ENCODE measurements around the gene POLL. TPM values are rescaled to one million over a fixed set of nuclear protein-coding genes. Genes with fewer than 3 reads are reported as not detected.

POLL gene
- polyA plus RNA-seq, 4 donors: 25.1 to 43.3 (median 33.3) TPM

DNA sequence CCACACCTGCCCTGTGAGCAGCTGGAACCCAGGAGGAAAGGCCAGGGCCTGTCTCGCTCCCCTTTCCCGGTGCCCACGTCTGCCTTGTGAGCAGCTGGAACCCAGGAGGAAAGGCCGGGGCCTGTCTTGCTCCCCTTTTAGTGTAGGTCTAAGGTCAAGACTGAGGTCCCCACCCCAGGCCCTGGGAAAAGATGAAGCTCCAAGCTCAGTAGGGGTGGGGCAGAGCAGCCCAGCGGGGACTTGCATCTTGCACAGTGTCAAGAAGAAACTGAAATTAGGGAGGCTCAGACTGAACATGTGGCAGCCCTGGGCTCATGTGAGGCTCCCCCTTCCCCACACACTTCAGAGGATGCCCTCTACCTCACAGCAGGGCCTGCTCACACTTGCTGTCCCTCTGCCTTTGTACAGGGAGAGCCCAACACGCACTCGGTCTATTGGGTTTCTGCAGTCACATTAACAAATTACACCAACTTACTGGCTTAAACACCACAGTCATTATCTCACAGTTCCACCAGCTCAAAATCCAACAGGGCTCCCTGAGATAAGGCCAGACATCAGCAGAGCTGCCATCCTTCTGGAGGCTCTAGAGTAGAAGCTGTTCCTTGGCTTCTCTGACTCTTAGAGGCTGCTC is 12.4 kb downstream of the POLL start:
- no peak for DNase-seq (ENCODE audit: low read depth in 4 of 4, low spot score in 3 of 4)

DNA sequence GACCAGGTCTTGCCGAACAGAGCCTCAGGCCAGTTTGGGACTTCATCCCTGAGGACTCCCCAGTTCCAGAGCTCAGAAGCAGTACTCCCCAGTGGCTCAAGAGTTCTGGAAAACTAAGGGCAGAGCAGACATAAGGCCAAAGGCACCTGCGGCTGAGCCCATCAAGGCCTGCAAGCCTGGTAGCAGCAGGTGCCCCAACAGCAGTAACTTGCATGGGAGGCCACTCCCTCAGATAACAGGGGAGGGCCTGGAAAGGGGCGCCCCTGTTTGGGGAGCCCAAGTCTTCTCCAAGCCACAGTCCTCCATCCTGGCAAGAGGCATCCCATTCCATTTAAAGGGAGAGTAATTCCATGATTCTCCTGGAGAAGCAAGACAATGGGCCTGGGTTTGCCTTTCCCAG is 13.0 kb downstream of the POLL start:
- DNase-seq (ENCODE audit: low read depth in 4 of 4, low spot score in 3 of 4): no peak

DNA sequence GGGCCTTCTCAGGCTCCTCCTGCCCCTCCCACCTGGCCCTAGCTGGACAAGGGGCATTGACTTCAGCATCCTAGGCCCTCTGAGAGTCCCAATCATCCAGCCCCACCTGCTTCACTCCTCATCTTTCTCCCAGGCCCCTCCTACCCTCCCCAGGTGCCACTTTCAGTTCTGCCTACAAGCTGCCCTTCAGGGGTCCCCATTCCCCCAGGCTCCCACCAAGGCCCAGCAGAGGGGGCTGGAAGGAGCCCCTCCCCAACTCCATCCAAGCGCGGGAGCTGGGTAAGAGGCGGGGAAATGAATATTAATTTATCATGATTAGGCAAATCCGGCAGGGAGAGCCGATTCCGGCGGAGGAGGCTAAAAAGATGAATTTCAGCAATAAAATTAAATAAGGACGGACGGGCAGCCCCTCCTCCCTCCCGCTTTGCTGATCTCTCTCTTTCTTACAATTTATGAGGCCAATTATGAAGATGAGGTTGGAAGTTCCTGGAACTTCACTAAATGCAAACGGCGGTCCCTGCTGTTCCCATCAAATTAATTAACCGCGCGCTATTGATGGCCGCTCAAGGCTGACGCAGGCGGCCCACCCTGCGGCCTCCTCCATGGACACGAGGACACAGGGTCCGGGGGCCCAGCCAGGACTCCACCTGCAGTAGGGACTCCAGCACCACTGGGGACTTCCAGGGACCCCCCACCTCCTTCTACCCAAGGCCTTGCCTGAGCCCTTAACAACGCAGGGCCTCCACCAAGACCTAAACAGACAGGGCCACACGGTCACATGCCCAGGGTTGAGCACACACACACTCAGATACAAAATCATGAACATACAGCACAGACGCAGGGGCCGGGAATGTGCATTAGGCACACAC is 13.9 kb downstream of the POLL start:
- no peak for DNase-seq (ENCODE audit: low read depth in 4 of 4, low spot score in 3 of 4)

DNA sequence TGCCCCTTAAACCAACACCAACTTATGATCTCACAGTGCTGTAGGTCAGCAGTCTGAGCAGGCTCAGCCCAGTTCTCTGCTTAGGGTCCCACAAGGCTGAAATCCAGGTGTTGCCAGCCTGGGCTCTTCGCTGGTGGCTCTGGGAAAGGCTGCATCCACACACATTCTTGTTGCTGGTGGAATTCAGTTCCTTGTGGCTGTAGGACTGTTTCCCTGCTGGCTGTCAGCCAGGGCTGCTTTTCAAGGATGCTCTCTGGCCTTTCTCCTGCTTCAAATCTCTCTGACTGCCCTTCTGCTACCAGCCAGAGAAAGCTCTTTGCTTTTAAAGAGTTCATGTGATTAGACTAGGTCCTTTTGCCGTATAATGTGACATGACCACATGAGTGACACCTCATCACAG is 15.3 kb downstream of the POLL start:
- no peak for DNase-seq (ENCODE audit: low read depth in 4 of 4, low spot score in 3 of 4)

DNA sequence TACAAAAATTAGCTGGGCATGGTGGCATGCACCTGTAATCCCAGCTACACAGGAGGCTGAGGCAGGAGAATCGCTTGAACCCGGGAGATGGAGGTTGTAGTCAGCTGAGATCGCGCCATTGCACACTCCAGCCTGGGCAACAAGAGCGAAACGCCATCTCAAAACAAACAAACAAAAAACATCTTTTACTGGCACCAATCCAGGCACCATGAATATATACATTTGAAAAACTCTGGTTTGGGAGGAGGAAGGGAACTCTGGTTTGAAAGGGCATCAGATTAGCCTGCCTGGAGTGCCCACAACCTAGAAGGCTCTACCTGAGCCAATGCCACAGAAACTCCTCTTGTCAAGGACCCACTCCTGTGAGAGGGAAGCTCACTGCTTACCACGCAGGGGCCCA is 15.9 kb downstream of the POLL start:
- no peak for DNase-seq (ENCODE audit: low read depth in 4 of 4, low spot score in 3 of 4)

DNA sequence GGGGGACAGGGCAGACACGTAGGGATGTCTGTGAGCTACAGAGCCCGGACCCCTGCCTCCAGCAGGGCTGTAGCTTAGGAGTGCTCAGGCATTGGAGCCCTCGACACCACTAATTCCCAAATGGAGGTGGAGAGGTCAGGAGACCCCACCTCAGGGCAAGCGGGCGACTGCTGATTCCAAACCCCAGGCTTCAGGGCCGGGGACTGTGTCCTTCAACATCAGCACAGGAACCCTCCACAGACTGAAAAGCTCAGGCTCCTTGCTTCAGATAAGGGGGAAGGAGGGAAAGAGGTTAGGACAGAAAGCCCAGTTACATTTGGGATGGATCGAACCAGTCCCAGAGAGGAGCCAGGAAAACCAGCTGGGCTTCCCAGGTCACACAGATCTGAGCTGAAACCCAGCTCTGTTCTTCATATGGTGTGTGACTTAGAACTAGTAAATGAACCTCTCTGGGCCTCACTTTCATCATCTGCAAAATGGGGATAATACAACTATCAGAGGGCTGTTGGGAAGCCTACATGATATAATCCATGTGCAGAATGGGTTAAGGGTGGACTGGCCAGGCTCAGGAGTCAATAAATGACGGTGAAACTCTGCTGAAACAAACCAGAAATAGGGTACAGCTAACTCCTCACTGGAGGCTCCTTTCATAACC is 16.7 kb downstream of the POLL start:
- no peak for DNase-seq (ENCODE audit: low read depth in 4 of 4, low spot score in 3 of 4)

DNA sequence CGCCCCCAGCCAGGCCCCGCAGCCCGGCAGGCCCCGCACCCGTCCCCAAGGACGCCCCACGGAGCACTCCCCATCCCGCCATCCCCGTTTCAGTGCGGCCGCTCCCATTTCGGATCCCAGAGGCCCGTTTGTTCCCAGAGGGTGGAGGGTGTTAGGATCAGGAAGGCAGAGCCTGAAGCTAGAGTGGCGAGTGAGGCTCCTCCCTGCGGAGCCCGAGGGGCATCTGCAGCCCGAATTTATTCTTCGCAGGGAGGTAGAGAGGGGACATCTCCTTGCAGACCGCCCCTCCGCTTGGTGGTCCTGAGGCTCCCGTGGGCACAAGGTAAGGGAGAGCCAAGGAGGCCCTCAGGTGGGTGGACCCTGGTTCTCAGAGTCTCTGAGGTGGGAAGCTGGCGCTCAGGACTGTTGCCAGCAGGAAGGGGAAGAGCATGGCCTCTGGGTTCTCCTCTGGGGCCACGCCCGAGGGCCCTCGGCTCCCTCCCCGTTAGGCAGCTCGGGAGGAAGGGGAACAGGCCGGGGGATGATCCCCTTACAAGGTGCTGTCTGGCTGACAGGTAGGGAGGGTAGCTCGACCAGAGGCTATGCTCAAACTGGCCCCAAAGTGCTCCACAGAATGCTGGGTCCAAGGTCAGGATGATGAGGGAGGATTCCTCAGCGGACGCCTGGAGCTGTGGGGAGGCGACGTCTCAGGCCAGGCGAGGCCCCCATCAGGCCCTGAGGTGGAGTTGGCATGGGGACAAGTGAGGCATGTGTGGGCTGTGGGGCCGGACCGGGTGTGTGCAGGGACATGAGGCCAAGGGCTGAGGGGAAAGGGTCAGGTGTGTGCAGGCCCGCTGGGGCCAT is 17.4 kb downstream of the POLL start:
- DNase-seq (ENCODE audit: low read depth in 4 of 4, low spot score in 3 of 4): no peak

DNA sequence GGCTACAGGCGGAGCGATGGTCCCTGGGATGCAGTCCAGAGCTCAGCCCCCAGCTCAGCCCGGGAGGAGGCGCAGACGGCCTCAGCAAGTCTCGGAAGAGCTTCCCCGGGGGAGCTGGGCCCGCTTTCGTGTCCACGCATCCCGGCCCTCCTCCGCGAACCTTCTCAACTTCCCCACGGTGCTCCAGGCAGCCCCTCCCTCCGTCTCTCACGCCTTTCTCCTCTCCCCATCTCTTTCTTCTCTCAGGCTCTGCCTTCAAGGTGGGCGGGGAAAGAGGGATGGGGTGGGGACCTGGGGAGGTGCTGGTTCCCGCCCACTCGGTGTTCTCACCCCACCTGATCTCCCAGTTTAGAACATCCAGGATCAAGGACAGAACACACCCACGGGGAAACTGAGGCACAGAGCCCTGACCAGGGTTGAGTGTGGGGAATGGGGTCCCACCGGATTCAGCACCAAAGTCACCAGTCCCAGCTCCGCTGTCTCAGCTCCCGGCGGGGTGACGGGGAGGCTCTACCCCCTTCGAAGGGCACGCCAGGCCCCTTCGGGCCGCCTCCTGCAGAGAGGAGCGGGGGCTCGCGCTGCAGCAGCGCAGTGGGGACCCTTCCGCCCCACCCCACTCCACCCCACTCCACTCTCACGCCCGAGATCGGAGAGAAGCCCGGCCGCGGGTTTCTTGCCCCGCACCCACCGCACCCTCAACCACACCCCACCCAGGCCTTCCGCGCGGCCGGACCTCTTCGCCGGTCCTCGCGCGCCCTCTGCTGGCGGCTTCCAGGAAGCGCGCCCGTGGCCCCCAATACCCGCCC is 18.2 kb downstream of the POLL start:
- no peak for DNase-seq (ENCODE audit: low read depth in 4 of 4, low spot score in 3 of 4)

DNA sequence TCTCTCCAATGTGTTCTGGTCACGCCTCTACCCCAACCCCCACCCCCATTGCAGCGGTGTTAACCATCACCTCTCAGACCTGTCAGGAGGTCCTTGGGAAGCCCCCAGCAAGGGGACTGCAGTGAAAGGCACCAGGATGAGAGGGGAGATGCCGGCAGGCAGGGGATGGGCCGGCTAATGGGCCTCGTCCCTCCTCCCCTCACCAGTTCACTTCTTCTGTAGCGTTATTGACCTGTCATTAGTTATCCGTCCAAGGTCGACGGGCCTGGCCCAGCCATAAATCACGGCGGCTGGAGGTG is 18.8 kb downstream of the POLL start:
- no peak for DNase-seq (ENCODE audit: low read depth in 4 of 4, low spot score in 3 of 4)

DNA sequence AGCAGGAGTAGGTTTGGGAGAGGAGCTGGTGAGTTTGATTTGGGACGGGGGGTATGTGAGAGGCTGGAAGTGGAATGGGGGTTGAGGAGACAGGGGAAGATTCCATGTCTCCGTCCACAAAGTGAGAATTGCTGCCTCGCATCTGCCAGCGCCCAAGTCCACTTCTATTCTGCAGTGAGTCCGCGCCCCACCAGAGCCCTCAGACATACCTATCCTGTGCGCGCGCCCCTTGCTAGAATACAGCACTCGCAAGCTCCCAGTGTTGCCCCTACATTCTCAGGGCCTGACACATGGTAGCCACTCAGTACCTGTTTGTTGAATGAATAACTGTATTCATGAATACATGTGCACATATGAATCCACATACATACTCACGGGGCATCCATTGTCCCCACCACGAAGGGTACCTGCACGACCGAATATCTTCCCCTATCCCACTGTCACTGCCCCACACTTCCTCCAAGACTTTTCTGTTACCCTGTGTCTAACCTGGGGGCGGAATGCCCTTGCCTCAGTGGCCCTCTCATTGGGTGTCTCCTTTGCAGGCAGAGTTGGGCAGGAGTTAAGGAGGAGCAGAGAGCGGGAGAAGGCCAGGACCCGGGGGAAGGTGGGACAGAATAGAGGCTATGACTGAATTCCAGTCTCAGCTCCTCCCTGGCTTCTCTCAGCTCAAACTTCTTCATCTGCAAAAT is 19.9 kb downstream of the POLL start:
- DNase-seq (ENCODE audit: low read depth in 4 of 4, low spot score in 3 of 4): no peak

DNA sequence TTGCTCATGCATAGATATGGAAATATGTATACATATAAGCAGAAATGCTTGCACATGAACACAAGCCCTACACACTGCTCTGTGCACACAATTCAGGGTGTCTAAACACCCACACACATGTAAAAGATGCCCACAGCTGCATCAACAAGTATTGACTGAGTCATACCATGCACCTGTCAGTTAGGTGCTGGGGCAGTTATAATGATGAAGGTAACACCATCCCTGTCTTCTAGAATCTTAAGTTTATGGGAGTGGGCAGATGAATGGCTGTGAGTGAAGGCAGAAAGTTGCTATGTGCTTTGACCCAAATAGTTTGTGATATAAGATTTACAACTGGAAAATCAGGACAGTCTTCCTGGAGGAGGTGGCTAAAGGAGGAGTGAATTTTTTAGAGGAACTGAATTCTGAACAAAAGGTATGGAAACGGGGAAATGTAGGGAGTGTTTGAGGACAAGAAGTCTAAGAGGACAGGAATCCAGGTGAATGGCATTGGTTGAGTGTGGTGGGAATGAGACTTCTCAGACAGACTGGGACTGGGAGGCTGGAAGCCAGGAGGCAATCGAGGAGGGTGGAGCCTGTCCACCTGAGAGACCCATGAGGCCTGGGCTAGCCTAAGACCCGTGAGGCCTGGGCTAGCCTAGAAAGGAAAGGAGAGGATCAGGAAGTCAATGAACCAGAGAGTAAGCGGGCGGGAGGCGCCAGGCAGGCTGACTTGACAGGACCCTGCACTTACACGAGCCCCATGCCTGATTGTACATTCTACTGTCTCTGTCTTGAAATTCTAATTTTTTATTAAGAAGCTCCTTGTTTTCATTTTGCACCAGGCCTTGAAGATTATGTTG is 20.7 kb downstream of the POLL start:
- no peak for DNase-seq (ENCODE audit: low read depth in 4 of 4, low spot score in 3 of 4)

DNA sequence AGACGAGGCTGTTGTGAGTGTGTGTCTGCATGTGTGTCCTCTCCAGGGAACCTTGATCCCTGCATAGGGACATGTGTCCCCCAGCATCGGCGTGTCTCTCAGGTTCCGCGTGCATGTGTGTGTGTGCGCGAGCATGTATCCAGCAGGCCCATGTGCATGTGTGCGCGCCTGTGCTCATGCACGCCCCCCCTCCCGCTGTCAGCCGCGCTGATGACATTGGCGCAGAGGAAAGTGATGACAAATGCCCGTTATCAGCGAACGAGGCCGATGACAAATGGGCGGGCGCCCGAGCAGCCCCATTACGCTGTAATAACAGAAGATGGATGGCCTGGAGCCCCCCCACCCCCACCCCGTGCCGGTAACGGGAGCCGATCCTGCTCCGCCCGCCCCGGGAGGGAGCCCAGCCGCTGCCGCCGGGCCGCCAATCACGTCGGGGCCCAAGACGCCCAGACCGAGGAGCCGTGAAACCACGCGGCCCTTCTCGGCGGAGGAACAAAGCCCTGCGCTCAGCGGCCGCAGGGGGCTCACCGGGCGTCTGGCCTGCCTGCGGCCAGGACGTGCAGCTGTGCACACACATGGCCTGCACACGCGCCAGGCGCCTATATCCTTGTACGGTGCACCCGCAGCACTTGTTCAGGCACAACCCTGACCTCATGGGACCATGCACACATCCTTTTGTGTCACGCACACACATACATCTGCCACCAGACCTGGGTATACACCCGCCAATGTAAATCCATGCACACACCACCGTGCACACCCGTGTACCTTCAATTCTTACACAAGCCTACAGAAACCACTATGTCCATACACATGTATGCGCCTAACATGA is 21.5 kb downstream of the POLL start:
- DNase-seq (ENCODE audit: low read depth in 4 of 4, low spot score in 3 of 4): no peak

DNA sequence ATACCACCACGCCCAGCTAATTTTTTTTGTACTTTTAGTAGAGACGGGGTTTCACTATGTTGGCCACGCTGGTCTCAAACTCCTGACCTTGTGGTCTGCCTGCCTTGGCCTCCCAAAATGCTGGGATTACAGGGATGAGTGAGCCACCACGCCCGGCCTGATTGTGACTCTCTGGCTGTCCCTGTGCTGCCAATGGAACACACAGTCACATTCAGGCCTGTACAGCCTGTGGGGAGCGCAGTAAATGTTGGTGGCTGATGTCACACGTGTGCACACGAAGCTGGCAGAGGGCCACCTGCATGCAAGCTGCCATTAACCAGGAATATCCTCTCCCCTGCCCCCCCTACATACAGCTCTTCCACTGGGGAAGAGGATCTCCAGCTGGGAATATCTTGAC is 22.1 kb downstream of the POLL start:
- no peak for DNase-seq (ENCODE audit: low read depth in 4 of 4, low spot score in 3 of 4)

DNA sequence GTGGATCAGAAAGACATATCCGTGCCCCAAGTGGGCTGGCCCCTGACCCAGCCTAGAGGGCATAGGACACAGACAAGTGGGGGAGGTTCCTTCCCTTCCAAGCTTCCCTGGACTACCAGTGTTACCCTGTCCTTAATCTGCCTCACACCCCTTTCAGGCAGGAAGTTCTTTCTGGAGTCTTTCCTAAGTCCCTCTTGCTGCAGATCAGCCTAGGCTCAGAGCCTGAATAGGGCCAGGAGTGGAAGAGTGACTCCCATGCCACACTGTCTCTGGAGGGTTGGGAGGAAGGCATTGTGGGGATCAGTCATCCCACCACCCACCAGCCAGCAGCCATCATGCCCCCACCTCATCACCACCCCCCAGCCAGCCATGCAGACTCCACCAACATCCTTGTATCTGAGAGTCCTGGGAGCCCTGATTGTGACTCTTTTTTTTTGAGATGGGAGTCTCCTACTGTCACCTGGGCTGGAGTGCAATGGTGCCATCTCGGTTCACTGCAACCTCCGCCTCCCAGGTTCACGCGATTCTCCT is 22.6 kb downstream of the POLL start:
- no peak for DNase-seq (ENCODE audit: low read depth in 4 of 4, low spot score in 3 of 4)

DNA sequence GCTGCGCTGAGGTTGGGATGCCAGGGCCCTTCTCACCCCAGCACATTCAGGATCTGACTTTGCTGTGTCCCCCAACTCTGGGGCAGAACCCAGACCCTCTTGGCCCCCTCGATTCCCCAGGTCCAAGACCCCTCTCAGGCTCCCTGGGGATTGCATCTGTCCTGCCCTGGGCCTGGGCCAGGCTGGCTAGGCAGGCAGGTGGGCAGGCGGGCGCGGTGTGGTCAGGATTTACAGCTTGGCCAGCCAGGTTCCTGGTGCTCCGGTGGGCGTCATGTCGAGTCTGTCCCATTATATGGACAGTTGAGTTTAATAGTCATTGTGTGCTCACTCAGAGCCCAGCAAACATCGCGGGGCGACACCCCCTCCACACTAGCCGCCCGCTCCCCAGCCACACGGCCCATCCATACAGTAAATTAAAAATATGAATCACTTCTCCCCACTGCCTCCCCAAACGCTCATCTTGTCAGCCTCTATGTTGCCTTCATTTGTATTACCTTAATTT is 23.5 kb downstream of the POLL start:
- DNase-seq (ENCODE audit: low read depth in 4 of 4, low spot score in 3 of 4): no peak

DNA sequence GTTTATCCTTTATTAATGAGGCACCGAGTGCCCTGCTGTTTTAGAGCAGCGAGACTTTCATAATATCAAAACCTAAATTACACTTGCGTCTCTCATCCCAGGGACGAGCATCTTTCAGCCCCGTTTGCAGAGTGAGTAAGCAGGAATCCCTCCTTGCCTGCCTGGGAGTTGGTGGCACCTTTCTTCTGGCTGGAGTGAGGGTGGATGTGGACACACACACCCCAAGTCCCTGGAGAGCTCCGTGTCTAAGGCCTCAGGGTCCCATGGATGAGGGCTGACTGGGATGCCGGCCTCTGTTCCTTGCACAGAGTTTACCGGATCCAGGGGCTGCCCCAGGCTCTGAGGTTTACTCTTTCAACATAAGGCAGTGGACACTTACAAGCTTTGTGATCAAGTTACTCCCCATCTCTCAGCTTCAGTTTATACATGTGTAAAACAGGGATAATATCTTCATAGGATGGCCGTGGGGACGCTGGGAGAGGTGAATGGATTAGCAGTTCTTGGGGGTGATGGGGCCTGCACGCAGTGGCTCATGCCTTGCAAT is 24.5 kb downstream of the POLL start:
- DNase-seq (ENCODE audit: low read depth in 4 of 4, low spot score in 3 of 4): no peak

DNA sequence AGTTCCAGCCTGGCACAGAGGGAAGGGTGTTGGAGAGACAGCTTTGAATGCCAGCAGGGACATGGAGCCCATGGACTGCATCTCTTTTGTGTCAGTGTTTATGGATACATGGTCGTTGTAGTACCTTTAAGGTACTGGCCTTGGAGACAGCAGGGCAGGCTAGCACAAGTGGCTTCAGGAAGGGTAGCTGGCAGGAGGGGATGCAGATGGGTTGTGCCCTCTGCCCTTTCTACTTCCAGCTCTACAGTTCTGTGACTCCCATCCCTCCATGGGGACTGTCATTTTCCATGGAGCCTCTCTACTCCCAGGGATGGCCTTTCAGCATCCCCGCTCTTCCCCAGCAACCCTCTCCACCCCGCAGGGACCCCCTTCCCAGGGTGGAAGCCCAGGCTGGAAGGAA is 25.1 kb downstream of the POLL start:
- DNase-seq (ENCODE audit: low read depth in 4 of 4, low spot score in 3 of 4): no peak
